Stimulated activated CD8-positive, alpha-beta memory T cell treated with anti-CD3 and anti-CD28 coated beads, Interleukin-4, amount 100 ng/mL, for 24 hours (primary cell): ENCODE results near the gene MRPL24.

Experiments used
- DNase-seq: peaks from one replicate; pipeline ENCODE4 v3.0.0-alpha.2; 2020; ENCODE audit warnings: low read depth

MRPL24 gene

DNA sequence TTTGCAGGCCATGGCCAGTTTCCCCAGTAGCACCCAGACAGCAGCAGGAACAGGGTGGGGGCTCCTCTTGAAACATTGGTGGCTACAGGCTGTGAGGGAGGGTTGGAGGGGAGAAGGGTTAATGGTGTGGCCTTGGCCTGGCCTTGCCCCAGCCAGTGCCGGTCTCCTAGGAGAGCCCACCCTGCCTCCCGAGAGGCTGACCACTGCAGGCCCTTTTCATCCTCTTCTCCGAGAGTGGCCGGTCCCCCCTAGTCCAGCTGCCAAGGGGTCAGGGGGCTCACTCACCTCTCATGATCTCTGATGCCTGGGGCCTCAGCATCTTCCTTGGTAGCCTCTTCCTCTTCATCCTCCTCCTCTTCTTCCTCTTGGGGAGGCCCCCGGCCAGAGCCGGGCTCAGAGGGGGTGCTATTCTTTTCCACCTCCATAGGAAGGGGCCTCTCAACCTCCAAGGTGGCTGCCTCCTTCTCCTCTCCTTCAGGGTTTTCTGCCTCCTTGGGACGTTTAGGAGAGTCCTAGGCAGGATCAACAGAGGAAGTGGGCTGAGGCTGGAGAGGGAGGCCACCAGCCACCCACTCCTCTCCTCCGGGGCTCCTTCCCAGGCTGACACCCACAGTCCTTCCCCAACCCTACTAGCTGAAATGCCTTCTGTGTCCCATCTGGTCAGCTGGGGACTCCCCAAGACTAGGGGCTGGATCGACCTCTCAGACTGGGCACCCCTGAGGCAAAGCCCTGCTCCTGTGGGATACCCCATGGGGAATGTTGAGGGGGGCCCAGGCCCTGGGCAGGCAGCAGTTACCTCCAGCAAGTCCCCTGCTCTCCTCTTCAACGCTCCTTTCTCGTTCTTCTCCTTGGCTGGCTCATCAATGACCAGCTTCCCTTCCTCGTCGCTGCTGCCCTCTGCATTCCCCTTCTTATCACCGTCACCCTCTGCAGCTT is 2.7 kb upstream of the MRPL24 start:
- no peak for DNase-seq

DNA sequence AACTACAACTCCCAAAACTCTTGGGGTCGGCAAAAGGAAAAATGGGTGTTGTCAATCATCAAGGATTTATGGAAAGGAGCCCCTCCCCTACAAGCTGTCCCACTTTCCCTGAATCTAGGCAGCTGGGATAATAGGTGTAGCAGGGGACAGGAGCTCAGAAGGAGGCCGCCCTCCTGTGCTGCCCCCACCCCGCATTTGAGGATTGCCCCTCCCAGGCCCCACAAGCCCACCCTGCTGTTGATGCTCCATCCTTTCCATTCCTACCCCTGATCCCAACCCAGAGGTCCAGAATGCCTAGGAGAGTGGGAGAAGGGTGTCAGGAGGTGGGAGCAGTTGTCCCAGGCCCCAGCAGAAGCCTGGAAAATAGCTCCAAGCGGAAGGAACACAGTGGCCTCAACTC is 1.9 kb upstream of the MRPL24 start:
- DNase-seq, result no peak

- no peak for DNase-seq
These were observed 1.1 kb upstream of the MRPL24 start for GRCh38 chr1:156742017-156742416.

DNA sequence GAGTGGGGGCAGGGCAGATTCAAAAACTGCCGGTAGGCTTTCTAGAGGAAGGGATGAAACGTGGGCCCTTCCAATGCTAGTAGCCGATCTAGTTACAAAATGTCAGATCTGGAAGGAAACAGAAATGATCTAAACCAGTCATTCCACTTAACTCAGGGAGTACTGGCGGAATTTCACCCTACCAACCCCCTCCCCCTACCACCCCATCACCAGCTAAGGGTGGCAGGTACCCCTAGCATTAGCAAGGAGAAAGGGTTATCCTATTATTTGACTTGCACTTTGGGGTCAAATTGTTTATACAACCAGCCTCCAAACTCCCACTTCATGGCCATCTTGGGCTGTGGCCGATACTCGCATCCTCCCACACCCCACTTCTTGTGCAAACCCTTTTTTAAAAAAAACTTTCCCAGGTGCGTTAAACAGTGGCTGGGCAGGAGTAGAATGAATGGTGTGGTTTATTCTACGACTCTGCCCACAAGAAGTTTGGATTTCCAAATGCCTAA is 644 bp upstream of the MRPL24 start:
- no peak for DNase-seq

DNA sequence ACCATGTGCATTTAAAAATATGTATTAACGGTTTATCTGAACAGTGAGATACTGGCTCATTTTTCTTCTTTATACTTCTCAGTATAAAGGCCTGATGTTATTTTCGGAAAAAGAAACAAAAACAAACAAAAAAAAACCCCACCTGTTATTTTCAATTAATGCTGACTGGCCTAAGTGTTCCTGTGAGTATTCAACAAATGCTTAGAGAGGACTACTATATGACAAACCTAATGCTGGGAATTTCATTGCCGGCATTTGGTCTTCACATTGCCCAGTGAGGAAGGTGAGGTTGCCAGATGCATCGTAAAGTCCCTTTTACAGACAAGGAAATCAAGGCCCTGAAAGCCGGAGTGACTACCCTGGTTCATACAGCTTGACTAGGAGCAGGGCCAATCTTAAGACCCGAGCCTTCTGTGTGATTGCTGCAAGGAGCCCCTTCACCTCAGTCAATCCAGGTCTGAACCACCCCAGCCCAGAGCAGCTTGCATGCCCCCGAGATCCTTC is 599 bp downstream of the MRPL24 start:
- DNase-seq, result no peak

GRCh38 chr1:156738916-156739315 is 2.0 kb downstream of the MRPL24 start:
- DNase-seq, result no peak

GRCh38 chr1:156738407-156738806 is 2.5 kb downstream of the MRPL24 start:
- no peak for DNase-seq

DNA sequence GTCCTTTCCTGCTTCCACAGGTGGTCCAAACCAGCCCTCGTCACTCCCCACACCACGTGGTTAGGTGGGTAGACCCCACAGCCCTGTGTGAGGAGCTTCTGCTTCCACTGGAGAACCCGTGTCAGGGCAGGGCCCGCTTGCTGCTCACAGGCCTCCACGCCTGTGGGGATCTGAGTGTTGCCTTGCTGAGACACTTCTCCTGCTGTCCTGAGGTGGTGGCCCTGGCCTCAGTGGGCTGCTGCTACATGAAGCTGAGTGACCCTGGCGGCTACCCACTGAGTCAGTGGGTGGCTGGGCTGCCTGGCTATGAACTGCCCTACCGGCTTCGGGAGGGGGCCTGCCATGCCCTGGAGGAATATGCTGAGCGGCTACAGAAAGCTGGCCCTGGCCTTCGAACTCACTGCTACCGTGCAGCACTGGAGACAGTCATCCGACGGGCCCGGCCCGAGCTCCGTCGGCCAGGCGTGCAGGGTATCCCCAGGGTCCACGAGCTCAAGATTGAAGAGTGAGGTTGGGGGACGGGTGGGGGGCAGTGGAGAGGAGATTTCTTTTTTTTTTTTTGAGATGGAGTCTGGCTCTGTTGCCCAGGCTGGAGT is 6.8 kb downstream of the MRPL24 start:
- no peak for DNase-seq

GRCh38 chr1:156728599-156729462 is 12.1 kb downstream of the MRPL24 start, which contains the start of gene ISG20L2:
TSS of gene ISG20L2 (minus strand) at chr1:156728766. CDS start at chr1:156727652, 1,114 bp downstream.
- peak; percentile 88 for DNase-seq

DNA sequence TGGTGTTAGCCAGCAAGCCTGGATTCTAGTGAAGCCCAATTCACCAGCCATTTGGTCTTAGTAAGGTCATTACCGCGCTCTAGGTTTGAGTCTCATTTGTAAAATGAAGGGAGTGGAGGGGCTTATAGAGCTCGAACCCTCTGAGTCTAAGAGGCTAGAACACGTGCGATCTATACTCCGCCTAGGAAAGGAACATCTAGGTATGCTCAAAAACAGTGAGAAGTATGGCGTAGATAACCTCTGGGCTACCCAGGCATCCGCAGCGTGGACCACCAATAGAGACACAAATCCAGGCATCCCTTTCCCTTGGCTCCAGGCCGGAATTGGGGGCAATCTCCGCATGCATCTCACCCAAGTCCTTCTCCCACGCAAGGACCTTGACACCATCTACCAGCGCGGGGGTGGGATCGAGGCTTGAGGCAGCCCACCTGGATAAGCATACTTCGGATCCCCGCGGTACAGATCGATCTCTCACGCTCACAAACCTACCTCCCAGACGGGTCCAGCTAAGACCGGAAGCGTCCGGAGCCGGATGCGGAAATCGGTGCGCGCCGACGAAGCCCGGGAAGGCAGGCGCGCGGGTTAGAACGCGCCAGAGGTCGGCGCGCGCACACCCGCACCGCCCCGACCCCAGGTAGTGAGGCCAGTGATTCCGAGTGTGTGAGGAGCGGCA is 12.8 kb downstream of the MRPL24 start, which contains the start of gene METTL25B:
Gene METTL25B (plus strand): TSS at position 544 of the 673 bp plus-strand sequence. CDS start 636 bp downstream, outside the sequence.
- peak; percentile 70 for DNase-seq

DNA sequence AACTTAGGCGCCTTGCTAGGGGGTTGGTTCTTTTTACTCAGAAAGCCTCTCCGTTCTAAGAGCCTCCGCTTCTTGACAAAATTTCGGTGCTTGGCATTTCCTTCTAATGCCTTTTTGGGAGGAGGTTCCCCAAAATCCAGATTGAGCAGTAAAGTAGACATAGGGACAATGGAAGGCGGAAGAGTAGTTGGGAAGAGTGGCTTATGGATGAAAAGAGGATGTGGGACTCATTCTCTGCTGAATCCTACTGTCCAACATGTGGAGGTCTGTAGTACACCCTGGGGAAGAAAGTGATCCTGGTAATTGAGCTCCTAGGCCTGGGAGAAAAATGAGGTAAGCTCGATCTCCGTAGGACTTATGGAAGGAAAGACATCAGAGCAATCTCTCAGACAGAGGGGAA is 13.4 kb downstream of the MRPL24 start:
- DNase-seq, result no peak

DNA sequence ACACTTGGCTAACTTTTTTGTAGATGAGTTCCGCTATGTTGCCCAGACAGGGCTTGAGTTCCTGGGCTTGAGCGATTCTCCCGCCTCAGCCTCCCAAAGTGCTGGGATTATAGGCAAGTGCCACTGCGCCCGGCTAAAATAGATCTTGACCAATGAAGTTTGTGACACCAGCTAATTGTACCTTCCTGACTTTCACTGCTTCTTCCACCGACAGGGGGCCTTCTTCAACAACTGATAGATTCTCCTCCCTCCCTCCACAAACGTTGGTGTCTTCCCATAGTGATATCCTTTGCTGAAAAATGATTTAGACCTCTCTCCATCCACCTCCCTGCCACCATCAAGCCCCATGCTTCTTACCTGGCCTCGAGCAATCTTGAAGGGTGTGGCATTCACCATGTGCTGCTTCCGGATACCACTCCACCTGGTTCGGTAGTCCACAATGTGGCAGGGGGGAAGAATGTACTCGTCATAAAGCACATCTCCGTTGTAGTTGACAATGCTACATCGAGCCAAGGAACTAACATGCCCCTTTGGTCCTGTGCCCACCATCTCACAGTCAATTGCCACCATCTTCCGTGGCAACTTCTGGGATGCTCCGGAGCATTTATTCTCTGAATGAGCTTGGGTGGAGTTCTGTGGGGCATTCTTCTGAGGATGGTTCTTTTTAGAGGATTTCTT is 14.2 kb downstream of the MRPL24 start:
- DNase-seq, result no peak

- peak; percentile 66 for DNase-seq
These were observed 15.1 kb downstream of the MRPL24 start for GRCh38 chr1:156725683-156726280.

- DNase-seq, result no peak
These were observed 19.4 kb downstream of the MRPL24 start for GRCh38 chr1:156721535-156721934.

- no peak for DNase-seq
These were observed 19.8 kb downstream of the MRPL24 start for GRCh38 chr1:156721131-156721530.

DNA sequence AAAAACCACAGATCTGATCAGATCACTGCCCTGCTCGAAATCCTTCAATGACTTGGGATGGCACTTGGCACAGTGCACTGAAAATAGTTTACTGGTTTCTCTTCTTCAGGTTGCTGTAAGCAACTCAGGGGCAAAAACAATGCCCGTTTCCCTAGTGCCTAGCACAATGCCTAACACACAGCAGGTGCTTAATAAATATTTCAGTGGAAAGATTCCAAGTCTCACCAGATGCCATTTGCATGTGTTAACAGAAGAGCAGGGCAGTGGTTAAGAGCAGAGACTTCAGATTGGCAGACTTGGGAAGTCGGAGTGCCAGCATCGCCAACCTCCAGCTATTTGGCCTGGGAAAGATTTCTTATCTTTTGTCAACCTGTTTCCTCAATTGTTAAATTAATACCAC is 23.5 kb downstream of the MRPL24 start:
- no peak for DNase-seq

- DNase-seq, result no peak
These were observed 26.1 kb downstream of the MRPL24 start for GRCh38 chr1:156714830-156715229.

DNA sequence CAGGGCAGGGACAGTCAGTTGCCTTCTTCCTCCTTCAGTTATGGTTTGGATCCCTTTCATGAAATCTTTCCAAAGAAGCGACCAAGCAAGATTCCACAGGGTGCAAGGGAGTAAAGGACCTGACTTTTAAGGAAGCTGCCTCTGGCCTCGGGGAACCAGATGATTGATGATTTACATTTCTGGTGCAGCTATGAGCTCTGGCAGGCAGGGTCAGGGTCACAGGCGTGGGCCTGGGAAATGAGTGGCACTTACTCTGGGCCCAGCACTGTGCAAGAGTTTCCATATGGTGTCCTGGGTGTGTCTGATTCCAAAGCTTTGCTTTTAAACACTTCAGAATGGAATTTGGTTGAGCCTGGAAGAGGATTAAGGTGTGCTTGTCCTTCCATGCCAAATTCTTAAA is 28.3 kb downstream of the MRPL24 start:
- DNase-seq, result no peak

DNA sequence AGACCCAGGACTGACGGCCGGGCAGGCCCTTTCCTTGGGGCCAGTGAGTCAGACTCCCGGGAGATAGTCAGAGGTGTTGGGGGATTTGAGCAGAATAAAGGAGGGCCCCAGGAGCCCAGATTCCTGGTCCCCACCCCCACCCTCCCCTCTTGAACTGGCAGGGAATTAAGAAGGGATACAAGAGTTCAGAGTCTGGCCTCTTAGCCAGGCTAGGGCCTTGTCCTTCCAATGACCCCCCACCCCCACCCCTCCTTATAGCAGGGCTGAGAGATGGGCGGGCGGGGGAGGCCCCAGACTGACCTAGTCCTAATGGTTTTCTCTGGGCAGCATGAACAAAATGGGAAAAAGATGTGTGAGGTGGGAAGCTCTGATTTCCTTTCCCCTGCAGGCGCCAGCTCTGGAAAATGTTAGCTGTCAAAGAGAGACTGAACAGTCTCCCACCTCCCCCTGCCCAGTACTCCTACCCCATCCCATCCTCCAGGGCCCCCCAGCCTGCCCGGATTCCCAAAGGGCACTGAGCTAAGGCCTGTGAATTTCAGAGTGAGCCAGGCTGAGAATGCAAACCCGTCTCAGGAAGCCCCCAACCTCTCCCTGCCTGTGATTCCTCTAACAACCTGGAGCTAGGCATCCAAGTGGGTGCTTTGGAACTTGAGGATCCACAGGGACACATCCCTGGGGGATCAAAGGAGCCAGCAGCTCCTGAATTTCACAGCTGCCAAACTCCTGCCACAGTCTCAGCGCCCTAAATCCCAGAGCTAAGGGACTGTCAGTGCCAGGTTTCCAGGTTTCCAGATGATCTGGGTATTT is 29.7 kb downstream of the MRPL24 start:
- DNase-seq, result no peak
